ENCODE results near the gene ADAM33. TPM values are rescaled to one million over a fixed set of nuclear protein-coding genes. Genes with fewer than 3 reads are reported as not detected.

Gene ADAM33
- polyA plus RNA-seq, 2 donors = 27.3 to 83.1 TPM

GRCh38 chr20:3621111-3621510, 60.7 kb downstream of the ADAM33 start:
- H3K4me3 ChIP-seq (ENCODE audit: low read depth in 1 of 2, low read length in 2 of 2) = no peak overlapping the region
- no peak overlapping the region for H3K27ac ChIP-seq (ENCODE audit: low read depth in 2 of 2, low read length in 1 of 2)
- H3K27me3 ChIP-seq (ENCODE audit: control insufficient read depth in 1 of 2, insufficient read depth in 2 of 2, low read length in 2 of 2) = no peaks in the 10 kb centered on the region
- H3K9me3 ChIP-seq (ENCODE audit: control insufficient read depth in 2 of 2, insufficient read depth in 1 of 2, low read depth in 1 of 2, low read length in 1 of 2) = no peaks in the 10 kb centered on the region
- H3K4me1 ChIP-seq (ENCODE audit: control insufficient read depth in 2 of 2, insufficient read depth in 2 of 2, low read length in 1 of 2) = no peaks in the 10 kb centered on the region
- peaks cover 0 to 8% of the 10 kb centered on the region in 2 donors for H3K36me3 ChIP-seq (ENCODE audit: control insufficient read depth in 2 of 2, insufficient read depth in 2 of 2, low read length in 1 of 2)
- WGBS, 2 donors = 95 to 97% methylated on average over 8 of the region's 8 CpGs

Other genes starting within 250 kb of the ADAM33 start
- 1 to 10 TPM; 2.4 to 5.1 TPM for gene ATRN, start 211.0 kb downstream of the ADAM33 start, polyA plus RNA-seq
- not detected for gene GFRA4, start 18.6 kb downstream of the ADAM33 start, polyA plus RNA-seq
- 1 to 10 TPM; 1.1 to 1.4 TPM for gene SIGLEC1, start 30.6 kb upstream of the ADAM33 start, polyA plus RNA-seq
- gene HSPA12B, start 50.7 kb upstream of the ADAM33 start, polyA plus RNA-seq = 1 to 10 TPM; 2.0 to 2.3 TPM
- gene ADISSP, start 85.7 kb upstream of the ADAM33 start, polyA plus RNA-seq = 10 to 100 TPM; 18.0 to 33.2 TPM
- gene SPEF1, start 99.4 kb upstream of the ADAM33 start, polyA plus RNA-seq = under 1 TPM; 0.07 to 0.08 TPM
- gene CENPB, start 104.7 kb upstream of the ADAM33 start, polyA plus RNA-seq = 10 to 100 TPM; 33.3 to 43.4 TPM
- gene CDC25B, start 114.3 kb upstream of the ADAM33 start, polyA plus RNA-seq = 10 to 100 TPM; 15.6 to 21.8 TPM
- 1 to 10 TPM; 4.6 to 7.9 TPM for gene AP5S1, start 138.5 kb upstream of the ADAM33 start, polyA plus RNA-seq
- 10 to 100 TPM in 1 of 2 donors, 1 to 10 TPM in 1; 9.2 to 20.5 TPM for gene MAVS, start 164.8 kb upstream of the ADAM33 start, polyA plus RNA-seq
- gene PANK2, start 207.4 kb upstream of the ADAM33 start, polyA plus RNA-seq = 10 to 100 TPM; 31.0 to 31.9 TPM